GM21786 (cell line): ENCODE data around the gene NCOA7.
"Not testable (repeated sequence)": the region's sequence is repeated elsewhere in the genome, so short reads cannot be mapped to it uniquely, and the experiment has no call there.

ENCODE experiments used
- ATAC-seq: cut with Tn5 transposase; IDR thresholded peaks from one replicate; pipeline ENCODE4 v1.9.1; 2021; ENCODE audit not compliant: unreplicated experiment

NCOA7 gene

DNA sequence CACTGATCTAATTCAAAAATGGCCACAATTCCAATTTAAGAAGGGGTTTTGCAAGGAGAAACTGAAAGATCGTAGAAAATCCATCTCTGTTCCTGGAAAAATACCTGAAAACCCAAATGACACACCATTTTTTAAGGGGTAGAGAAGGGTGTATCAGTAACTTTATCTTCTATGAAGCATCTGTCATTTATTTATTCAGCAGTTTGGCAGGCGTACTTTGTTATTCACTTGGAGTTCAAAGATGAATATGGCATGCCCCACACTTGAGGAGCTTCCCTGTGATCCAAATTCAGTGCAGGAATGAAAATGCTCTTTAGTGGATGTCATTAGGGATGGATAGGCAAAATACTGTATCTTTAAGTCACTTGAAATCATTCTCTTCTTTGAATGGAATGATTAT, 173.1 kb downstream of the NCOA7 start:
- no peak for ATAC-seq

DNA sequence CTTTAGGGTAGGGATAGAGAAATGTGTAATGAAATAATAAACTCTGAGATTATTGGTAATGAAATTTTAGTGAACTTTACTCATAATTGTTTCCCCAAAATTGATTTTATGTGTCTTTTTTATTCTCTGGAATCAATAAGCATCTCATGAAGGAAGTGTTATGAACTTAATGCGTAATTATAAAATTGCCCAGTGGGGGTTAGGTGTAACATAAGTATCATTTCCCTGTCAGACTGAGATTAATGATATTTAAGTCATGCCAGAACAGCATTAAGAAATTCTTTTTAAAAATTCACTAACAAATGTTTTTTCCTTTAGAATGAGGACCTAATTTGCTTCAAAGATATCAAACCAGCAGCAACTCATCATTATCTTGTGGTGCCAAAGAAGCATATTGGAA, 175.8 kb downstream of the NCOA7 start:
- no peak for ATAC-seq

DNA sequence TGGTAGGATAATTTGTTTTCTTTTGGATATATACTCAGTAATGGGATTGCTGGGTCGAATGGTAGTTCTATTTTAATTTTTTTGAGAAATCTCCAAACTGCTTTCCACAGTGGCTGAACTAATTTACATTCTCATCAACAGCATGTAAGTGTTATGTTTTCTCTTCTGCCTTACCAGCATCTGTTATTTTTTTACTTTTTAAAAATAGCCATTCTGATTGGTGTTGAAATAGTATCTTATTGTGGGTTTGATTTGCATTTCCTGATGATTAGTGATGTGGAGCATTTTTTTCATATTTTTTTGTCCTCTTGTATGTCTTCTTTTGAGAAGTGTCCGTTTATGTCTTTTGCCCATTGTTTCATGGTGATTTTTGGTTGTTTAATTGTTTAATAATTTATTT, 177.7 kb downstream of the NCOA7 start:
- no peak for ATAC-seq

DNA sequence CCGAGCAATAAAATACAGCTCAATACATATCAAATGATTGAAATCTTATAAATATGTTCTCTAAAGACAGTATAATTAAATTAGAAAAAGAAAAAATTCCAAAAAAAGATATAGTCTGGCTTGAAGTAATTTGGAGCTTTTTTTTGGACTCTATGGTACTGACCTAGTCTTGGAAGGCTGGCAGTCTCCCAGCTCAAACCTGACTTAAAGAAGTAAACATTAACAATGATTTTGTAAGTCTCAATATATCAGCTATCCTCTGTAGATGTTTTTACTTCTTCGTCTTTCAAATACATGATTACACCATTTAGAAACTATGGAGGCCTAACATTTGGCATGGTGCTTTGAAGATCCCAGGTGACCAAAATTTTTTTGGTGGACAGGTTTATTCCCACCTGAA, 180.0 kb downstream of the NCOA7 start:
- ATAC-seq: no peak

DNA sequence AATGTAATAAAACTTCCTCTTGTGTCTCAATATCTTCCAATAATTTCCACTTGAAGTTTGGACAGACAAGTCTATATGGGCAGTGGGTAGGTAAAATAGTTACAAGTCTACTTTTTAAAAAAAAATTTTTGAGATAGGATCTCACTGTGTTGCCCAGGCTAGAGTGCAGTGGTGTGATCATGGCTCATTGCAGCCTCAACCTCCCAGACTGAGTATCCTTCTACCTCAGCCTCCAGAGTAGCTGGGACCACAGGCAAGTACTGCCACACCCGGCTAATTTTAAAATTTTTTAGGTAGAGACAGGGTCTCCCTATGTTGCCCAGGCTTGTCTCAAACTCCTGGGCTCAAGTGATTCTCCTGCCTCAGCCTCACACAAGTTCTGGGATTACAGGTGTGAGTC, 181.7 kb downstream of the NCOA7 start:
- not testable (repeated sequence) for ATAC-seq

DNA sequence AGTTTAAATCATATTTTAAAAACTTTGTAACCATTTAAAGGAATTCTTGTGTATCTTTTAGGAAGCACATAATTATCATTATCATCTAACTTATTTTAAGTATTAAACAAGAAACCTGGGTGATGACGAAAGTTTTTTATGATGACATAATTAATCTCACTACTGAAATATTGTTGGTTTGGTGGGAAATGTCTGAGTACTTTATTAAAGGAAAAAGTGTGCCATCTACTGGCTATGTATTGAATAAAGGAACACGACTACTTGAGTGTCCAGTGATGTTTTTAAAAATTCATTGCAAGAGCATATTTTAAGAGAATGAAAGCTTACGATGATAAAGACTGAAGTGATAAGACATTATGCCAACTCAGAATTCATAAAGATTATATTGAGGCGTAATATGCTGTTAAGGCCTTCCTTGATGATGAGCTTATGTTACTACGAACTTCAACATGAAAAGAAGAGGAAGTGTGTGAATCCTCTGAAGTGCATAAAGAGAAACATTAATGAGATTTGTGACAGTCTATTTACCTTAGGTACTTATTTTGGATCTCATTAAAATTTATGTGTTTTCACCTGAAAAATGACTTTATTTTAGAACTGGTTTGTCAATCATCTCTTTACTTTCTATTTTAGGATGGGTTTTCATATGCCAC, 183.6 kb downstream of the NCOA7 start:
- peak; percentile 83 for ATAC-seq

DNA sequence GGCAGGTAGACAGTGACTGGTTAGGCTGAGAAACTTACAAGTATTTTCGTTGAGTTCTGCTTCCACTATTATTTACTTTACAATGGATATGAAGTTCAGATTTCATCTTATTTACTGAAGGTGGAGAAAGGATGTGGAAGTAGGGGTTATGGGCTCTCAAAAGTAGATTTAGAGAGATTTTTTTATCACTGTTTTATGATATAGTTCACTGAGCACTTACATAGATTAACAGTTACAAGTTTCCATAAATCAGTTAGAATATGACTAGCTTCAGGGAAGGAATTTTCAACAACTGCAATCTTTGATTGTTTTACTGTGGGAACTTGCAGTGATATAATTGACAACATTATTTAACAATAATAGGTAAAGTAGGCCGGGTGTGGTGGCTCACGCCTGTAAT, 188.3 kb downstream of the NCOA7 start:
- no peak for ATAC-seq
